Liver (tissue), 3 donors: Measurements from ENCODE around the gene DCDC1.

Source experiments
- ATF3 ChIP-seq: IDR thresholded peaks from 2 replicates; pipeline ENCODE4 v1.6.1; 2016; ENCODE audit warnings: antibody characterized with exemption
- CTCF ChIP-seq: fragments of 150-350 bp; IDR thresholded peaks from 2 replicates; pipeline ENCODE4 v1.5.1; 2017; ENCODE audit warnings: improper control_type of control experiment, low read depth, low read length; ENCODE audit not compliant: missing input control
- EGR1 ChIP-seq, 2 donors: IDR thresholded peaks; 2 replicates each; pipeline ENCODE4 v1.6.1; 2016 to 2018; ENCODE audit warnings: antibody characterized with exemption in 2 of 2, low read depth in 2 of 2
- GABPA ChIP-seq, 2 donors: IDR thresholded peaks in 1 of 2; conservative IDR thresholded peaks in 1 of 2; 2 replicates each; pipeline ENCODE4 v1.6.1; 2016; ENCODE audit warnings: antibody characterized with exemption in 2 of 2, mild to moderate bottlenecking in 1 of 2, moderate library complexity in 1 of 2
- MAX ChIP-seq: IDR thresholded peaks from 2 replicates; pipeline ENCODE4 v1.6.1; 2016; ENCODE audit warnings: antibody characterized with exemption
- RAD21 ChIP-seq, 2 donors: IDR thresholded peaks; 2 replicates each; pipeline ENCODE4 v1.6.1; 2016; ENCODE audit warnings: antibody characterized with exemption in 2 of 2, mild to moderate bottlenecking in 2 of 2
- REST ChIP-seq: IDR thresholded peaks from 2 replicates; pipeline ENCODE4 v1.6.1; 2016; ENCODE audit warnings: antibody characterized with exemption, mild to moderate bottlenecking
- RXRA ChIP-seq, 2 donors: IDR thresholded peaks; 2 replicates each; pipeline ENCODE4 v1.6.1; 2017 to 2018; ENCODE audit warnings: antibody characterized with exemption in 2 of 2, mild to moderate bottlenecking in 1 of 2
- SP1 ChIP-seq: IDR thresholded peaks from 2 replicates; pipeline ENCODE4 v1.6.1; 2018; ENCODE audit warnings: antibody characterized with exemption, mild to moderate bottlenecking
- TAF1 ChIP-seq: conservative IDR thresholded peaks from 2 replicates; pipeline ENCODE4 v1.6.1; 2016; ENCODE audit warnings: antibody characterized with exemption, mild to moderate bottlenecking
- YY1 ChIP-seq: IDR thresholded peaks from 2 replicates; pipeline ENCODE4 v1.6.1; 2016; ENCODE audit warnings: antibody characterized with exemption, mild to moderate bottlenecking
- donor health status: healthy.
- donor health status: healthy.

GRCh38 chr11:31267720-31268119, 101.8 kb downstream of the DCDC1 start:
- no peak for TF ChIP-seq SP1
- TF ChIP-seq CTCF = no peak
- no peak for TF ChIP-seq TAF1
- no peak for TF ChIP-seq RAD21 (IDR thresholded peaks at IDR 0.05)
- no peak for TF ChIP-seq REST
- TF ChIP-seq MAX = no peak
- TF ChIP-seq RXRA (IDR thresholded peaks at IDR 0.05) = no peak
- no peak for TF ChIP-seq ATF3
- TF ChIP-seq EGR1 (IDR thresholded peaks at IDR 0.05; ENCODE audit: low read depth in 2 of 2) = no peak
- no peak for TF ChIP-seq GABPA (IDR thresholded peaks at IDR 0.05 in 1 of 2, conservative IDR thresholded peaks at IDR 0.05 in 1 of 2)
- no peak for TF ChIP-seq YY1
